ENCODE measurements around the gene GPRIN1. TPM values are rescaled to one million over a fixed set of nuclear protein-coding genes. Genes with fewer than 3 reads are reported as not detected.

GPRIN1 gene
- total RNA-seq, 1 experiment from 2014 or later, result 6.9 TPM

DNA sequence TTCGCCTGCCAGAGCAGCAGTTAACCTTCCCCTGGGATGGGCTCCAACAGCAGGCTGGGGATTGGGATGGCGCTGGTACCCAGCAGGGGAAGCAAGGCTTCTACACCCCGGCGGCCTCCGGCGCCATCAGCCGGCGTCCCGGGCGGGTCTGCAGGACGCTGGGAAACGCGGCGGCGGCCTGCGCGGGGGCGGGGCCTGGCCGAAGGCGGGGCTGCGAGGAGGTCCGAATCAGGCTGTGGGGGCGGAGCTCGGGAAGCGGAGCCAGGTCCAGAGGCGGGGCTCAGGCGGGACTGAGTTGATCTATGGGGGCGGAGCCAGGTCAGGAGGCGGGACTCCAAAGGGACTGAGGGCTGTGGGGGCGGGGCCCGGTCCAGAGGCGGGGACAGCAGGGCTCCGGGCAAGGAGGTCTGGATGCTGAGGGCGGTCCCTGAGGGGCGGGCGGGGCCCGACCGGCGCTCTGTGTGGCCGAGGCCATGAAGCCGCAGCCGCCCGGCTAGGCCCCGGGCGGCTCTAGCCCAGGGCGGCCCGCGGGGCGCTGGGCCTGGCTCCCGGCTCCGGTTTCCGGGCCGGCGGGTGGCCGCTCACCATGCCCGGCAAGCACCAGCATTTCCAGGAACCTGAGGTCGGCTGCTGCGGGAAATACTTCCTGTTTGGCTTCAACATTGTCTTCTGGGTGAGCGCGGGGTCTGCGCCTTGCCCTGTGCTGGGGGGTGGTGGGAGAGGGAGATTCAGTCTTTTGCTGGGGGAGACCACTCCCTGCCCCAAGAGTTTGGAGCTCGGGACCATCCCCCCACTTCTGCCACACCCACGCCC, 37.3 kb upstream of the GPRIN1 start, which contains the start of gene TSPAN17:
Gene TSPAN17, plus strand, starts transcription at position 455 of the 813 bp plus-strand sequence. Its CDS starts 132 bp downstream, at position 587.
- Histone ChIP-seq H3K4me1 (peaks cover 3% of the 10 kb centered on the region; the same call in 1 of the 2 replicates), H3K4me3 (peak within 1 kb of the TSS; percentile 69), H3K36me3 (no peaks in the 10 kb centered on the region)

DNA sequence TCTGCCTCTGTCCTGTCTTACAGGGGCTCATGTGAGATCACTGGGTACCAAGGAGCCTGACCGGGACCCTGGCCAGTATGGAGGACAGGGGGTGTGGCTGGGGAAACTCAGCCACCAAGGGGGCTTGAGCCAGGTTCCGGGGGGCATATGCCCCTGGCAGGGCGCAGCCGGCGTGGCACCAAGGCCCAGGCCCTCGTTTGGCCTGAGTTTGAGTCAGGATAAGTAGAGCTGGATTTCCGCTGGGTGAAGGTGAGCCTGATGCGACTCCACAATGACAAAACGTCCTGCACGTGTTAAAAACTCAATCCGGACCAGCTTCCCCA, 36.7 kb upstream of the GPRIN1 start:
- DNase-seq, result no peak
- peak overlapping the region; percentile 10; the same call in 1 of the 2 replicates for H3K27ac ChIP-seq
- peak overlapping the region; percentile 69 for H3K4me3 ChIP-seq
- no peaks in the 10 kb centered on the region for H3K36me3 ChIP-seq
- H3K4me1 ChIP-seq, result peaks cover 3% of the 10 kb centered on the region; the same call in 1 of the 2 replicates
- H3K9me3 ChIP-seq (replicated peaks), result no peaks in the 10 kb centered on the region
- peaks cover 4% of the 10 kb centered on the region; the same call in 1 of the 2 replicates for H3K27me3 ChIP-seq

More for the DNA sequence above, 37.3 kb upstream of the GPRIN1 start, which contains the start of gene TSPAN17:
- Histone ChIP-seq H3K27me3 (peaks cover 4% of the 10 kb centered on the region; the same call in 1 of the 2 replicates), H3K27ac (peak within 1 kb of the TSS; percentile 38; the same call in 1 of the 2 replicates), H3K9me3 (replicated peaks) (no peaks in the 10 kb centered on the region)
- DNase-seq, result peak; percentile 100

DNA sequence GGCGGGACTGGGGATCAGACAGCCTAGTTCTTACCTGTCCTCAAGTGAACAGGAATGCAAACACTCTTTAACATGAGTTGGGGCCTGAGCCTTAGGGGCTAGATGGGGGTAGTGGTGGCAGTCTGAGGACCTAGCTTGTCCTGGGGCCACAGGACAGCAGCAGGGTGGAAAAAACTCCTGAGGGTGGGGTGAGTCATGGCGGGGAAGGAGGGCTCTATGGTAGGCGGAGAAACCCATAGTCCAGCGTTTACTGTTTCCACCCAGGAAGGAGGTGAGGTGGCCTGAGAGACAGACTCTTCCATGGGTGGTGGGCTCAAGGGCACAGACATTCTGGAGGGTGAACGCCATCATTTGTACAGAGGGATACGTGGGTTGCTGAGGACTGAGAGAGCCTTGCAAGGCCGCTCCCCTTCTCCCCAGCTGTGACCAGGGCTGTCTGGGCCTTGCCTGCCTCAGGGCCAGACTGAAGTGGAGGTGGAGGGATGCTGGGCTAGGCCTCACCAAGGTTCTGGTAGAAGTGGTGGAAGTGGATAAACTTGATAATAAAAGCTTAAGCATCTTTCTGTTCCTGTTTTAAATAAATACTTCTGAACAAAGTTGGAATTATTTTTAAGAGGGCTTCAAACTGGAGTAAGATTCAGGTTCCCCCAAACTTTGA, 36.2 kb upstream of the GPRIN1 start:
- Histone ChIP-seq H3K4me1 (peaks cover 3% of the 10 kb centered on the region; the same call in 1 of the 2 replicates), H3K4me3 (no peak overlapping the region; the same call in 1 of the 2 replicates), H3K36me3 (no peaks in the 10 kb centered on the region), H3K27ac (no peak overlapping the region), H3K27me3 (peaks cover 6% of the 10 kb centered on the region; the same call in 1 of the 2 replicates), H3K9me3 (replicated peaks) (no peaks in the 10 kb centered on the region)
- DNase-seq, result no peak

DNA sequence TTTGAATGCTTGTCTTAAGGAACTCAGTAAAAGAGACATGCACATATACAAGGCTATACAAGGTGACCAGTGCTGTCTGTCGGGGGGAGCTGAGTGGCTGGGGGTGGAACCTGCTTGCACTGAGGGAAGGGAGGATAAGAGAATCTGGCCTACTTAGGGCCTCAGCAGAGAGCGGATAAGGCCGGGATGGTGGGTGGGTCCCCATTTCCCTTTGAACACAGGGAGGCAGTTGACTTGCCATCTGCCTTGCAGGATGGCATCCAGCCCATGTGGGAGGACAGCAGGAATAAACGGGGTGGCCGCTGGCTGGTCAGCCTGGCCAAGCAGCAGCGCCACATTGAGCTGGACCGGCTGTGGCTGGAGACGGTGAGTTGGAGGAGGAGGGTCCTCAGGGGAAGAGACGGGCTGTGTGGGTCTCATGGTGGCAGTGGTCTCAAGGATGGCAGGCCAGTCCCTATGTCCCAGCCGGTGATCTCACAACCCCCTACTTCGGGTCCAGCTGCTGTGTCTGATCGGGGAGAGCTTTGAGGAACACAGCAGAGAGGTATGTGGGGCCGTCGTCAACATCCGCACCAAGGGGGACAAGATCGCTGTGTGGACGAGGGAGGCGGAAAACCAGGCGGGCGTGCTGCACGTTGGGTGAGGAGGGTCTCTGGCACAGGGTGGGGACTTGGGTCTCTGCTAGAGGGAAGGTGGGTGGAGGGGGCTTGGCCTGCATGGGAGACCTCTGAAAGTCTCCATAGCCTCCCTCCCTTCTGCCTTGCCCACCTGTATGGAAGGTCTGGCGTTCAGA, 35.1 kb upstream of the GPRIN1 start:
- Histone ChIP-seq H3K4me1 (peaks cover 3% of the 10 kb centered on the region; the same call in 1 of the 2 replicates), H3K27ac (no peak overlapping the region), H3K4me3 (no peak overlapping the region), H3K36me3 (no peaks in the 10 kb centered on the region), H3K9me3 (replicated peaks) (no peaks in the 10 kb centered on the region), H3K27me3 (peaks cover 13% of the 10 kb centered on the region)
- no peak for DNase-seq

GRCh38 chr5:176644294-176644693, 34.3 kb upstream of the GPRIN1 start:
- Histone ChIP-seq H3K27ac (no peak overlapping the region), H3K27me3 (peaks cover 13% of the 10 kb centered on the region), H3K4me1 (peaks cover 3% of the 10 kb centered on the region; the same call in 1 of the 2 replicates), H3K36me3 (no peaks in the 10 kb centered on the region), H3K4me3 (no peak overlapping the region), H3K9me3 (replicated peaks) (no peaks in the 10 kb centered on the region)
- no peak for DNase-seq

DNA sequence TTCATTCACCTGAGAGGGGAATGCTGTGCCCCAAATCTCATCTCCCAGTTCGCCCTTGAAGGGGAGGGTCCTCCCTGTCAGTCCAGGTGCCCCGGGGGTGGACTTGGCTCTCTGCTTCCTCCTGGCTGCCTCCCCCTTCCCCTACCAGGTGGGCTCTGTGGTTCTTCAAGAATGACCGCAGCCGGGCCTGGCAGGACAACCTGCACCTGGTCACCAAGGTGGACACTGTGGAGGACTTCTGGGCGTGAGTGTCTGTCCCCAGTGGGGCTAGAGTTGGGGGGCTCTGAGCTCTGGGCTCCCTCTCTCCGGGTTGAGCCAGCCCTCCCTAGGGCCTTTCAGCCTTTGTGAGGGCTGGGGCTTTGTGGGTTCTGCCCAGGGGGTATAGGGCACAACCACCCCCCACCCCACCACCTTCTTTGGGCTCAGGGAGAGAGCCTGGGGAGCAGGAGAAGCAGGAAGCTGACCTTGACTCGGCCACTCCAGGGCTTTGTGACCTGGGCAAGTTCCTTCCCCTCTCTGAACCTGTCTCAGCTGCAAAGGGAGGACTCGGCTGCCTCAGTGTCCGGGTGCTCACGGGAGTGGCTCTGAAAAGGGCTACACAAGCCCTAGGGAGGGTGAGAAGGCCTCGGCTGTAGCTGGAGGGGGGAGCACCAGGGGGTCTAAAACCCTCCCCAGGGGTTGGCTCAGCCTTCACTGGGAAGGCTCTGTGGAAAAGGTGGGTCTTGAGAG, 33.7 kb upstream of the GPRIN1 start:
- peaks cover 3% of the 10 kb centered on the region; the same call in 1 of the 2 replicates for H3K4me1 ChIP-seq
- H3K27ac ChIP-seq, result no peak overlapping the region
- no peak overlapping the region for H3K4me3 ChIP-seq
- H3K9me3 ChIP-seq (replicated peaks), result no peaks in the 10 kb centered on the region
- DNase-seq, result no peak
- H3K36me3 ChIP-seq, result no peaks in the 10 kb centered on the region
- peaks cover 13% of the 10 kb centered on the region for H3K27me3 ChIP-seq

DNA sequence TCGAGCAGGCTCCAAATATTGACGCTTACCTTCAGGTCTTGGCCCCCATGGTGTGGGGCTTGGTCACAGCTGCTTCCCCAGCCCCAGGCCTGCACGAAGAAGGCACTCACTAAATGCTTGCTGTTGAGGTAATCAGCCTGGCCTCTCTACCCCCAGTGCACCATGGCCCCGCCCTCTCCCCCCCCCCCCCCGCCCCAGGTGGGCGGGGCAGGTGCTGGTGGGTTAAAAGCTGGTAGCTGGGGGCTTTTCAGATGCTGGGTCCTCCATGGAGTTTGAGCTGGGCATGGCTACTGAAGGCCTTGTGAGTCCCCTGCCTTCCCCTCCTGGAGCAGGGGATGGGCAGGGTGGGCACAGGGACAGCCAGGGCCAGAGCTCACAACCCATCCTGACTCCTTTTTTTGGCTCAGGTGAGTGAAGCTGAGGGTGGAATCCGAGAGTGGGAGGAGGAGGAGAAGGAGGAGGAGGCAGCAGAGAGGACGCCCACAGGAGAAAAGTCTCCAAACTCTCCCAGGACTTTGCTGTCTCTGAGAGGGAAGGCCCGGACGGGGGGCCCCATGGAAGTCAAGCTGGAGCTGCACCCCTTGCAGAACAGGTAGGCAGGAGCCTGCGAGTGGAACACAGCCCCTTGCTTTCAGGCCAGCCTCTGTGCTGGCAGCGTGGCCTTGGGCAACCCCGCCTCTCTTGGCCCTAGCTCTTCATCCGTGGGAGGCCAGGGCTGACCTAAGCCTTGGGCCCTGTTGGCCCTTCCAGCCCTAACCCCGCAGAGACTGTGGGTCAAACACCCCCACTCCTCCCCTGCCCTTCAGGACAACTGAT, 32.9 kb upstream of the GPRIN1 start:
- H3K27me3 ChIP-seq, result peaks cover 13% of the 10 kb centered on the region
- no peak for DNase-seq
- no peaks in the 10 kb centered on the region for H3K36me3 ChIP-seq
- no peaks in the 10 kb centered on the region; the same call in 1 of the 2 replicates for H3K4me1 ChIP-seq
- H3K27ac ChIP-seq, result no peak overlapping the region
- no peak overlapping the region for H3K4me3 ChIP-seq
- no peaks in the 10 kb centered on the region for H3K9me3 ChIP-seq (replicated peaks)

DNA sequence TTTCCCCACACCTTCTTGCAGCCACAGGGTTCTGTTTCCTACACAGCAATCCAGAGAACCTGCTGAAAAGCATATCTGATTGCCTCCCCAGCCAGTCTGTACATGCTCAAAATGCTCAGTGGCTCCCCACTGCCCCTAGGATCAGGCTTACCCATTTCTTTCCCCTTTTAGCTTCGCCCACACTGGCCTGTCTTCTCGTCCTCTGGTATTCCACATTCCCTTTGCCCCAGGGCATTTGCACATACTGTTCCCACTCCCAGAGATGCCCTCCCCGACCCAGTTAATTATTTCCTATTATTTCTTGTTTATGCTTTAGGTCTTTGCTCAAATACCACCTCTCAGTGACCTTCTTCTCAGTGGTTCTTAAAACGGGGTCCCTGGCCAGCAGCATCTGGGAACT, 30.7 kb upstream of the GPRIN1 start:
- Histone ChIP-seq H3K4me1 (no peaks in the 10 kb centered on the region), H3K9me3 (replicated peaks) (no peaks in the 10 kb centered on the region), H3K36me3 (no peaks in the 10 kb centered on the region), H3K27me3 (peaks cover 13% of the 10 kb centered on the region), H3K27ac (no peak overlapping the region), H3K4me3 (no peak overlapping the region)
- DNase-seq, result no peak

DNA sequence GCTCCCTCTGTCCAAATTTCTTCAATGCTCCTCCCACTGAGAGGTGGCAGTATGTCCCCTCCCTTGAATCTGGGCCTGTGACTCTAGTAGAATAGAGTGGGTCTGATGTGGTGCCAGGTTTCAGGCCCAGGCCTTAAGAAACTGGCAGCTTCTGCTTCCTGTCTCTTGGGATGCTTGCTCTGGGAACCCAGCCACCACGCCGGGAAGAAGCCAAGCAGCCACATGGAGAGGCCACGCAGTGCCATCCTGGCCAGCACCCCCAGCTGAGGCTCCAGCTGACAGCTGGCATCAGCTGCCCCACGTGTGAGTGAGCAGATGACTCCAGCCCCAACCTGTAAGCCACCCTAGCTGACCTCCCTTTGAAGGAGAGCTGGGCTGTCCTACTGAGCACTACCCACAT, 30.0 kb upstream of the GPRIN1 start:
- DNase-seq, result no peak
- Histone ChIP-seq H3K4me3 (no peak overlapping the region), H3K9me3 (replicated peaks) (no peaks in the 10 kb centered on the region)

DNA sequence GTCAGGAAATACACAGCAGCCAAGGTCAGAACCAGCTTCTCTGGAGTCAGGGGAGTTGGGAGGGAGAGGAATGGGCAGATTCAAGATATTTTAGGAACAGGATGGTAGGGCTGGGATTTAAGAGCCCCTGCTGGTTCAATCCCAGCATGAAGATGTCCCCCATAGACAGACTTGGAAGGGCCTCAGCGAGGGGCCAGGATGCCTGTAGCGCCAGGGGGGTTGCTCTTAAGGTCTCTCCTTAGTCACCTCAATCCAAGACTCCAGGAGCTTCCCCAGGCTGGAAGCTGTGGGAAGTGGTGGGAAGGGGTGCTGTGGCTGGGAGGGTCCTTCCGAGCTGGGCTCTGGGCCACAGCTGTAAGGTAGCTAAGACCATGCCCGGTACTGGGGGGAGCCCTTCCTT, 29.3 kb upstream of the GPRIN1 start:
- Histone ChIP-seq H3K4me1 (no peaks in the 10 kb centered on the region), H3K27me3 (peaks cover 13% of the 10 kb centered on the region), H3K9me3 (replicated peaks) (no peaks in the 10 kb centered on the region), H3K27ac (no peak overlapping the region), H3K36me3 (no peaks in the 10 kb centered on the region), H3K4me3 (no peak overlapping the region)
- no peak for DNase-seq

More for the DNA sequence above, 30.0 kb upstream of the GPRIN1 start:
- H3K4me1 ChIP-seq, result no peaks in the 10 kb centered on the region
- H3K36me3 ChIP-seq, result no peaks in the 10 kb centered on the region
- no peak overlapping the region for H3K27ac ChIP-seq
- H3K27me3 ChIP-seq, result peaks cover 13% of the 10 kb centered on the region

GRCh38 chr5:176638437-176638836, 28.5 kb upstream of the GPRIN1 start:
- Histone ChIP-seq H3K27ac (no peak overlapping the region), H3K4me1 (no peaks in the 10 kb centered on the region), H3K4me3 (no peak overlapping the region), H3K9me3 (replicated peaks) (no peaks in the 10 kb centered on the region), H3K36me3 (no peaks in the 10 kb centered on the region), H3K27me3 (peaks cover 11% of the 10 kb centered on the region)
- DNase-seq, result no peak

GRCh38 chr5:176637556-176637955, 27.6 kb upstream of the GPRIN1 start:
- peaks cover 9% of the 10 kb centered on the region; the same call in 1 of the 2 replicates for H3K27me3 ChIP-seq

GRCh38 chr5:176636426-176636825, 26.5 kb upstream of the GPRIN1 start:
- Histone ChIP-seq H3K4me3 (no peak overlapping the region), H3K9me3 (replicated peaks) (no peaks in the 10 kb centered on the region), H3K27me3 (peaks cover 17% of the 10 kb centered on the region), H3K36me3 (no peaks in the 10 kb centered on the region), H3K27ac (no peak overlapping the region), H3K4me1 (no peaks in the 10 kb centered on the region)
- DNase-seq, result no peak

More at GRCh38 chr5:176637556-176637955, 27.6 kb upstream of the GPRIN1 start:
- no peaks in the 10 kb centered on the region for H3K9me3 ChIP-seq (replicated peaks)
- no peak for DNase-seq
- H3K27ac ChIP-seq, result no peak overlapping the region
- H3K4me3 ChIP-seq, result no peak overlapping the region
- no peaks in the 10 kb centered on the region for H3K4me1 ChIP-seq
- H3K36me3 ChIP-seq, result no peaks in the 10 kb centered on the region
